Stimulated activated memory B cell treated with anti-CD40 and anti-IgM and Interleukin-4, amounts not matched to agents 10 μg/mL and 1 μg/mL and 100 μg/mL, for 72 hours (primary cell): ENCODE results near the gene LTA.
"Not testable (repeated sequence)": the region's sequence is repeated elsewhere in the genome, so short reads cannot be mapped to it uniquely, and the experiment has no call there.

ENCODE experiments used
- ATAC-seq: fragments of 150-1000 bp; cut with Tn5 transposase; 2 replicates; pipeline ENCODE4 v1.10.0; 2021
- H3K27ac Mint-ChIP-seq: one replicate; pipeline ENCODE4 v1.8.0; 2022; ENCODE audit warnings: mild to moderate bottlenecking, mixed read lengths
- H3K27me3 Mint-ChIP-seq: one replicate; pipeline ENCODE4 v1.8.0; 2022; ENCODE audit warnings: mixed read lengths
- H3K36me3 Mint-ChIP-seq: one replicate; pipeline ENCODE4 v1.8.0; 2022; ENCODE audit warnings: mixed read lengths
- H3K4me1 Mint-ChIP-seq: one replicate; pipeline ENCODE4 v1.8.0; 2022; ENCODE audit warnings: mixed read lengths
- H3K4me3 Mint-ChIP-seq: one replicate; pipeline ENCODE4 v1.8.0; 2022; ENCODE audit warnings: mild to moderate bottlenecking, moderate library complexity, mixed read lengths
- H3K9me3 Mint-ChIP-seq: one replicate; pipeline ENCODE4 v1.8.0; 2022; ENCODE audit warnings: mixed read lengths

LTA gene

DNA sequence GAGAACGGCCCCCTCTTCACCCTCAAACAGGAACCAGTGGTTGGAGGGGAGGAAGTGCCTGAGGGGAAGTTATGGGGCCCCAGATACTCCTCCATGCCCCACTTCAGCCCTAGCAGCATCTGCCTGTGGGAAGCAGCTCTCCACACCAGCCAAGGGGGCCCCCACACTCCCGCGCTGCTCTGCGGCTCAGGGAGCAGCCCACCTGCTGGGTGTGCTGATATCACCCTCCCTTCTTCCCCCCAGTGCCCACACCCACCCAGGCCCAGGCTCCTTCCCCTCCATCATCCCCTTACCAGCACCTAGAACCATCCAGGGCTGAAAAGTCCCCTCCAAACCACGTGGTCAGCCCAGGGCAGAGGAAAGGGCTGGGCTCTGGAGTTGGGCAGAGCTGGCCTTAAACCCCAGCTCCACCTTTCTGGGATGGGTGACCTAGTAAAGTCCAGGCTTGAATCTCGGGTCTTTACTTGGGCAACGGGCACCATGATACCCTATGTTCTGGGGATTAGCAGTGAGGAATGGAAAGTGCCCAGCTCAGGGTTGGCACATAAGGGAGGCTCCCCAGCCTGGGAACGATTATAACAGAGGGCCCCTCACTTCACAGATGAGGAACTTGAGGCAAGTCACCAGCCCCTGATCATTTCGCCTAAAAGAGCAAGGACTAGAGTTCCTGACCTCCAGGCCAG is 14.7 kb downstream of the LTA start:
- peak overlapping the region; percentile 82 for H3K27ac Mint-ChIP-seq
- H3K36me3 Mint-ChIP-seq, result peaks cover under 1% of the 10 kb centered on the region
- H3K4me3 Mint-ChIP-seq, result peak overlapping the region; percentile 73
- no peaks in the 10 kb centered on the region for H3K9me3 Mint-ChIP-seq
- ATAC-seq, result peak; percentile 67
- peaks cover 64% of the 10 kb centered on the region for H3K4me1 Mint-ChIP-seq
- no peaks in the 10 kb centered on the region for H3K27me3 Mint-ChIP-seq

DNA sequence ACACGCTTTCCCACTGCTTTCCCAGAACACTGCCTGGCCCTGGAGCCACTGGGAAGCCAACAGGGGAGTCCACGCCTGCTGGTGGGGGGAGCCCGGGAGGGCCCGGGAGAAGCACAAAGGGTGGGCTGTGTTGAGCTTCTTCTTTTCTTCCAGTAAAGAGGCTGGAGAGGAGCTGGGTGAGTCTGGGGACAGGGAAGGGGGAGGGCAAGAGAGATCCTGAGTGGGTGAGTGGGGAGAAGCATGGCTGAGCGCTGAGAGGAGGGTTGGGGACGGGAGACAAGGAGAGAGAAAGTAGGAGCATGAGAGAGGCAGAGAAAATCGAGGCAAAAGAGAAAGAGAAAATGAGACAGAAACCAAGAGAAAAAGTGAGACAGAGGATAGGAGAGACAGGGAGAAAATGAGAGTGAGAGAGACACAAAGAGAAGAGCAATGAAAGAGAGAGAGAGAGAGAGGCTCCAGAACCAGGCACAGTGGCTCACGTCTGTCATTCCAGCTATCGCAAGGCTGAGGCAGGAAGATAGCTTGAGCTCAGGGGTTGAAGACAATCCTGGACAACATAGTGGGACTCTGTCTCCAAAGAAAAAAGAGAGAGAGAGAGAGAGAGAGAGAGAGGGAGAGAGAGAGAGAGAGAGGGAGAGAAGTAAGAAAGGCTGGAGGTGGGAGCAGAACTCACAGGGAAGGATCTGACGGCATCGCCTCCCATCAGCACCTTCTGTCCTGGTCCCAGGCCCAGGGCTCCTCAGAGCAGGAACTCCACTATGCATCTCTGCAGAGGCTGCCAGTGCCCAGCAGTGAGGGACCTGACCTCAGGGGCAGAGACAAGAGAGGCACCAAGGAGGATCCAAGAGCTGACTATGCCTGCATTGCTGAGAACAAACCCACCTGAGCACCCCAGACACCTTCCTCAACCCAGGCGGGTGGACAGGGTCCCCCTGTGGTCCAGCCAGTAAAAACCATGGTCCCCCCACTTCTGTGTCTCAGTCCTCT is 16.0 kb downstream of the LTA start:
- H3K4me1 Mint-ChIP-seq, result peaks cover 64% of the 10 kb centered on the region
- no peak for ATAC-seq
- peak overlapping the region; percentile 82 for H3K27ac Mint-ChIP-seq

GRCh38 chr6:31588871-31589650 is 17.0 kb downstream of the LTA start:
- Mint-ChIP-seq H3K4me3 (no peak overlapping the region), H3K4me1 (peaks cover 71% of the 10 kb centered on the region), H3K27me3 (no peaks in the 10 kb centered on the region), H3K36me3 (no peaks in the 10 kb centered on the region), H3K27ac (peak overlapping the region; percentile 82), H3K9me3 (no peaks in the 10 kb centered on the region)
- ATAC-seq, result no peak

More for the DNA sequence above, 16.0 kb downstream of the LTA start:
- Mint-ChIP-seq H3K27me3 (no peaks in the 10 kb centered on the region), H3K4me3 (peak overlapping the region; percentile 63), H3K36me3 (no peaks in the 10 kb centered on the region), H3K9me3 (no peaks in the 10 kb centered on the region)

DNA sequence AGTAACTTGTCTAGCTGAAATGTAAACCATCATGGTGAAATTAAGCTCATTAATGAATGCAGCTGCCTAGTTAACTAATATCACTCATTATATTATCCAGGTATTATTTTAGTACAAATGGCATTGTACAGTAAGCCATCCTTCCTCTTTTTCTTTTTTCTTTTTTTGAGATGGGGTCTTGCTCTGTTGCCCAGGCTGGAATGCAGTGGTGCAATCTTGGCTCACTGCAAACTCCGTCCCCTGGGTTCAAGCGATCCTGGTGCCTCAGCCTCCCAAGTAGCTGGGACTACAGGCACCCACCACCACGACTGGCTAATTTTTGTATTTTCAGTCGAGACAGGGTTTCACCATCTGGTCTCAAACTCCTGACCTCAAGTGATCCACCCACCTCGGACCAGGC is 18.6 kb downstream of the LTA start:
- H3K4me1 Mint-ChIP-seq, result peaks cover 66% of the 10 kb centered on the region
- not testable (repeated sequence) for H3K9me3 Mint-ChIP-seq, H3K27me3 Mint-ChIP-seq, H3K27ac Mint-ChIP-seq, ATAC-seq, H3K4me3 Mint-ChIP-seq, H3K36me3 Mint-ChIP-seq

GRCh38 chr6:31592396-31592771 is 20.3 kb downstream of the LTA start:
- no peaks in the 10 kb centered on the region for H3K9me3 Mint-ChIP-seq
- peaks cover 62% of the 10 kb centered on the region for H3K4me1 Mint-ChIP-seq
- peak overlapping the region; percentile 88 for H3K27ac Mint-ChIP-seq
- H3K4me3 Mint-ChIP-seq, result peak overlapping the region; percentile 70
- H3K36me3 Mint-ChIP-seq, result no peaks in the 10 kb centered on the region
- H3K27me3 Mint-ChIP-seq, result no peaks in the 10 kb centered on the region
- ATAC-seq, result peak; percentile 6

DNA sequence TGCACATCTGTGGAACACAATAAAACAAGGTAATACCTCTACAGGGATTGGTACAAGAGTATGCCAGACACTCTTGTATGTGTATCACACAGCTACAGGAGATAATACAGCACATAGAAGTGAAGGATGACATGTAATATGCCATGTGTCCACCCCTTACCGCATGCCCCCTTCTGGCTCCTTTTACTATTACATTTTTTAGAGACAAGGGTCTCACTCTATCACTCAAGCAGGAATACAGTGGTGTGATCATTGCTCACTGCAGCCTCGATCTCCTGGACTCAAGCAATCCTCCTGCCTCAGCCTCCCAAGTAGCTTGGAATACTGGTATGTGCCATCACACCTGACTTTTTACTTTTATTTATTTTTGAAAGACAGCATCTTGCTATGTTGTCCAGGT is 24.9 kb downstream of the LTA start:
- Mint-ChIP-seq H3K27me3 (no peaks in the 10 kb centered on the region), H3K4me3 (no peak overlapping the region), H3K27ac (peak overlapping the region; percentile 28), H3K4me1 (peaks cover 46% of the 10 kb centered on the region), H3K9me3 (no peaks in the 10 kb centered on the region), H3K36me3 (no peaks in the 10 kb centered on the region)
- ATAC-seq, result peak; percentile 72

DNA sequence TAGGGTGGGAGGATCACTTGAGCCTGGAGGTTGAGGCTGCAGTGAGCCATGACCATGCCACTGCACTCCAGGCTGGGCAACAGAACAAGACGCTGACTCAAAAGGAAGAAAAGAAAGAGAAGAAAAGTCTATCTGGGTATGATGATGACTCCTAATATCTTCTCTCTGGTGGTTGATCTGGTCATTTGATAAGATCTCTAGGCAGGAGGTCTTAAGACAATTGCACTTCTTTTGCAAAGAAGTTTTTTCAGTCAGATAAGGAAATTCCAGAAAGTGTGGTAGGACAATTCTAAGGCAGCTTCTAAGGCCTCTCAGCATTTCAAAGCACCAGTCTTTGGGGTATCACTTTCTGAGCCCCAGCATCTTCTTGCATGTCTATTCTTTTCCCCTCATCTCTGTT is 35.2 kb downstream of the LTA start:
- no peaks in the 10 kb centered on the region for H3K9me3 Mint-ChIP-seq
- no peak for ATAC-seq
- H3K36me3 Mint-ChIP-seq, result no peaks in the 10 kb centered on the region
- no peaks in the 10 kb centered on the region for H3K27me3 Mint-ChIP-seq
- no peak overlapping the region for H3K4me3 Mint-ChIP-seq
- no peaks in the 10 kb centered on the region for H3K4me1 Mint-ChIP-seq
- H3K27ac Mint-ChIP-seq, result no peak overlapping the region

- Mint-ChIP-seq H3K4me1 (peaks cover 10% of the 10 kb centered on the region), H3K27me3 (no peaks in the 10 kb centered on the region), H3K4me3 (no peak overlapping the region)
These were observed 37.7 kb downstream of the LTA start for GRCh38 chr6:31609519-31610406.

DNA sequence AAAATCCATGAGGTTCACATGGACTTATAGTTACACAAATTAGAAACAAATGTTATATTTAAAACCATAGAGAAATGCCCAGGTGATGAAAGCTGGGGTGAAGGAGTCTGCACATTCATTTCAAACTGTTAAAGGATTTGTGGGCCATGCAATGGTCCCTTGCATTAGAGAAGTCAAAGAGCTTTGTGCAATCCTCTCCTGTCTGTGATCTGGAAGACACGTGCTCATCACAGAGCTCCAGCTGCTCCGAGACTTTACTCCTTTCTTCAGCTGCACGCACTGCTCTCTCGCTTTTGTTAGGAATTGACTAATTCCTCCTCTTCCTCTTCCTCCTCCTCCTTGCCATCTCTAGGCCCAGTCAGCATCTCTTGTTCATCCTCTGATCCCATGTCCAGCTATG is 38.9 kb downstream of the LTA start:
- Mint-ChIP-seq H3K36me3 (no peaks in the 10 kb centered on the region), H3K4me3 (no peak overlapping the region), H3K27me3 (no peaks in the 10 kb centered on the region), H3K27ac (no peak overlapping the region), H3K9me3 (no peaks in the 10 kb centered on the region), H3K4me1 (peaks cover 22% of the 10 kb centered on the region)
- no peak for ATAC-seq

More at GRCh38 chr6:31609519-31610406, 37.7 kb downstream of the LTA start:
- ATAC-seq, result no peak
- Mint-ChIP-seq H3K9me3 (no peaks in the 10 kb centered on the region), H3K27ac (no peak overlapping the region), H3K36me3 (no peaks in the 10 kb centered on the region)

DNA sequence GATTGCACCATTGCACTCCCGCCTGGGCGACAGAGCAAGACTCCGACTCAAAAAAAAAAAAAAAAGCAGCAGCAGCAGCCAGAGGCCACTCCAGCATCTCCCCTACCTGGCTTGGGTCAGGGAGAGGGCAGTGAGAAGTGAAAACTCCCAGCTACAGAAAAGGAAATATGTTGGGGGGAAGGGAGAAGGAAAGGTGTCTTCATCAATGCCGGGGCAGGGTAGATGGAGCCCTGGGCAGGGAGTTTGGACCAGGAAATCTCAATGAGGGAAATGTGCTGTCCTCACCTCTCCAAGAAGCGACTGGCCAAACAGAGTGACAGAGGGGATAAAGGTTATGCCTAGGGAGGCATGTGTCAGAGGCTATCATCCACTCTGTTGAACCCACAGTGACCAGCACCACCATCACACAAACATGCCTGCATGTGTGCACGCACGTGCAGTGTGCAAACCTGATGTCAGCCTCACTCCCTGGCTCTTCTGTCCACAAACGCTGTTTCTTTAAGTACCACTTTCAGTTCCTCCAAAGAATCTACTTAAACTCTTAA is 42.1 kb downstream of the LTA start:
- Mint-ChIP-seq H3K4me3 (no peak overlapping the region), H3K36me3 (no peaks in the 10 kb centered on the region), H3K27ac (peak overlapping the region; percentile 77), H3K27me3 (no peaks in the 10 kb centered on the region), H3K9me3 (no peaks in the 10 kb centered on the region), H3K4me1 (peaks cover 30% of the 10 kb centered on the region)
- peak; percentile 82 for ATAC-seq

- peaks cover 30% of the 10 kb centered on the region for H3K4me1 Mint-ChIP-seq
- H3K27me3 Mint-ChIP-seq, result no peaks in the 10 kb centered on the region
- H3K9me3 Mint-ChIP-seq, result no peaks in the 10 kb centered on the region
- H3K4me3 Mint-ChIP-seq, result peak within 1 kb of the TSS; percentile 13
- peak; percentile 64 for ATAC-seq
- H3K27ac Mint-ChIP-seq, result peak within 1 kb of the TSS; percentile 77
- H3K36me3 Mint-ChIP-seq, result no peaks in the 10 kb centered on the region
These were observed 42.8 kb downstream of the LTA start, which contains the start of gene AIF1 for GRCh38 chr6:31614684-31615578. Gene AIF1 (plus strand): TSS chr6:31615234. CDS start chr6:31615330, 96 bp downstream.

DNA sequence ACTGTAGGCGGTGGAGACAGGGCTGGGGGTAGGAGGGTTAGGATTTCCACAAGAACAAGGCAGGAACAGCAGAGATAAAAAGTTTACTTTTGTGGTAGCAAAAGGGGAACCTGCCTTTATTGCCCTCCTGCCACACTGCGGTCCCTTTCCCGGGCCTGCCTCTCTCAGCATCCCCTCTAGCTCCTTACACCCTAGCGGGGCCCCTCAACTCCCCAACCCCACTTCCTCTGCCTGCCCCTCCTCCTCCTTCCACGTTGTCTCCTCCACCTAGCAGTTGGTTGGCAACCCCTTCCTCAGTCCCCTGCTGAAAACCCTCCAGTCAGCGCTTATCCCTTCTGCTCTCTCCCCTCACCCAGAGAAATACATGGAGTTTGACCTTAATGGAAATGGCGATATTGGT is 43.7 kb downstream of the LTA start:
- no peaks in the 10 kb centered on the region for H3K27me3 Mint-ChIP-seq
- no peak overlapping the region for H3K4me3 Mint-ChIP-seq
- ATAC-seq, result no peak
- peaks cover 30% of the 10 kb centered on the region for H3K4me1 Mint-ChIP-seq
- H3K36me3 Mint-ChIP-seq, result no peaks in the 10 kb centered on the region
- H3K9me3 Mint-ChIP-seq, result no peaks in the 10 kb centered on the region
- peak overlapping the region; percentile 77 for H3K27ac Mint-ChIP-seq

GRCh38 chr6:31617010-31617409 is 44.9 kb downstream of the LTA start:
- H3K27ac Mint-ChIP-seq, result no peak overlapping the region
- peaks cover 40% of the 10 kb centered on the region for H3K4me1 Mint-ChIP-seq
- peaks cover 7% of the 10 kb centered on the region for H3K36me3 Mint-ChIP-seq
- H3K4me3 Mint-ChIP-seq, result no peak overlapping the region
- no peaks in the 10 kb centered on the region for H3K27me3 Mint-ChIP-seq
- ATAC-seq, result no peak
- no peaks in the 10 kb centered on the region for H3K9me3 Mint-ChIP-seq
